HG02852 (cell line): ENCODE results near the gene PCOLCE2.

Experiments
- ATAC-seq: cut with Tn5 transposase; IDR thresholded peaks from one replicate; pipeline ENCODE4 v1.9.1; 2021; ENCODE audit warnings: mild to moderate bottlenecking, moderate library complexity; ENCODE audit not compliant: unreplicated experiment

The PCOLCE2 gene

GRCh38 chr3:142888481-142889211, at the start of gene PCOLCE2:
TSS of gene PCOLCE2 (minus strand) at chr3:142889083. CDS start at chr3:142888896, 187 bp downstream.
- no peak for ATAC-seq

- ATAC-seq: no peak
These were observed 47.1 kb upstream of the PCOLCE2 start for GRCh38 chr3:142935963-142936362.

GRCh38 chr3:142934887-142935269, 46.0 kb upstream of the PCOLCE2 start:
- no peak for ATAC-seq

- ATAC-seq: no peak
These were observed 45.4 kb upstream of the PCOLCE2 start for GRCh38 chr3:142934128-142934886.

- ATAC-seq: peak; percentile 80
These were observed 42.3 kb upstream of the PCOLCE2 start for GRCh38 chr3:142931222-142931621.

- no peak for ATAC-seq
These were observed 41.6 kb upstream of the PCOLCE2 start for GRCh38 chr3:142930463-142930862.

- no peak for ATAC-seq
These were observed 41.0 kb upstream of the PCOLCE2 start for GRCh38 chr3:142929890-142930289.

GRCh38 chr3:142929109-142929508, 40.2 kb upstream of the PCOLCE2 start:
- peak; percentile 68 for ATAC-seq

- ATAC-seq: no peak
These were observed 37.6 kb upstream of the PCOLCE2 start for GRCh38 chr3:142926368-142926944.

GRCh38 chr3:142925140-142925539, 36.3 kb upstream of the PCOLCE2 start:
- no peak for ATAC-seq

- no peak for ATAC-seq
These were observed 34.8 kb upstream of the PCOLCE2 start for GRCh38 chr3:142923694-142924093.

GRCh38 chr3:142916605-142917004, 27.7 kb upstream of the PCOLCE2 start:
- ATAC-seq: no peak

GRCh38 chr3:142915636-142916035, 26.8 kb upstream of the PCOLCE2 start:
- ATAC-seq: no peak

GRCh38 chr3:142914286-142914811, 25.5 kb upstream of the PCOLCE2 start:
- ATAC-seq: no peak

GRCh38 chr3:142913432-142913831, 24.5 kb upstream of the PCOLCE2 start:
- ATAC-seq: no peak

- no peak for ATAC-seq
These were observed 23.7 kb upstream of the PCOLCE2 start for GRCh38 chr3:142912402-142913172.

GRCh38 chr3:142910280-142910679, 21.4 kb upstream of the PCOLCE2 start:
- no peak for ATAC-seq

GRCh38 chr3:142909282-142909681, 20.4 kb upstream of the PCOLCE2 start:
- no peak for ATAC-seq

GRCh38 chr3:142907996-142908395, 19.1 kb upstream of the PCOLCE2 start:
- ATAC-seq: no peak

GRCh38 chr3:142904639-142905436, 16.0 kb upstream of the PCOLCE2 start:
- ATAC-seq: no peak
